GM10266 (cell line): ENCODE data around the gene HECTD4.

Experiments used
- DNase-seq: peaks from one replicate; pipeline ENCODE4 v3.0.0; 2012; ENCODE audit errors: extremely low spot score
- CTCF ChIP-seq: IDR thresholded peaks from 2 replicates; pipeline ENCODE4 v1.5.1; 2012; ENCODE audit warnings: mild to moderate bottlenecking, low read depth; ENCODE audit not compliant: control insufficient read depth, insufficient read depth; ENCODE audit errors: missing control alignments

The HECTD4 gene

GRCh38 chr12:112288638-112289037 is 93.6 kb downstream of the HECTD4 start:
- DNase-seq: no peak
- TF ChIP-seq CTCF: no peak

GRCh38 chr12:112285600-112286401 is 96.4 kb downstream of the HECTD4 start:
- DNase-seq: no peak
- TF ChIP-seq CTCF: no peak

- DNase-seq: no peak
- TF ChIP-seq CTCF: no peak
Measured at GRCh38 chr12:112283546-112283945, 98.7 kb downstream of the HECTD4 start.

- no peak for TF ChIP-seq CTCF
Measured at GRCh38 chr12:112282920-112283319, 99.3 kb downstream of the HECTD4 start.

GRCh38 chr12:112275836-112276235 is 106.4 kb downstream of the HECTD4 start:
- DNase-seq: no peak
- no peak for TF ChIP-seq CTCF

More at GRCh38 chr12:112282920-112283319, 99.3 kb downstream of the HECTD4 start:
- DNase-seq: no peak

- DNase-seq: no peak
- no peak for TF ChIP-seq CTCF
Measured at GRCh38 chr12:112275207-112275606, 107.0 kb downstream of the HECTD4 start.

- no peak for TF ChIP-seq CTCF
- DNase-seq: no peak
Measured at GRCh38 chr12:112270673-112271072, 111.6 kb downstream of the HECTD4 start.
